HEK293T (cell line): ENCODE measurements around the gene CABP4.

ENCODE experiments used
- ARNT ChIP-seq: fragments of 450-650 bp; IDR thresholded peaks from 2 replicates; pipeline ENCODE4 v1.6.1; 2017; ENCODE audit warnings: mild to moderate bottlenecking
- ELF4 ChIP-seq: fragments of 450-650 bp; IDR thresholded peaks from 2 replicates; pipeline ENCODE4 v1.6.1; 2017; ENCODE audit warnings: antibody characterized with exemption
- FOXM1 ChIP-seq: fragments of 450-650 bp; IDR thresholded peaks from 2 replicates; pipeline ENCODE4 v1.6.1; 2017; ENCODE audit warnings: mild to moderate bottlenecking, borderline replicate concordance
- HDGF ChIP-seq: fragments of 450-650 bp; IDR thresholded peaks from 2 replicates; pipeline ENCODE4 v1.6.1; 2017; ENCODE audit warnings: antibody characterized with exemption, borderline replicate concordance
- SP1 ChIP-seq: fragments of 450-650 bp; IDR thresholded peaks from 2 replicates; pipeline ENCODE4 v1.6.1; 2017
- TF ChIP-seq, protein P1 (sequence below): fragments of 450-650 bp; IDR thresholded peaks from 2 replicates; pipeline ENCODE4 v1.6.1; 2016

GRCh38 chr11:67468456-67468758 lies 13.3 kb downstream of the CABP4 start:
- TF ChIP-seq HDGF (no peak), ARNT (no peak), FOXM1 (no peak), SP1 (no peak), ELF4 (no peak)
- TF ChIP-seq, protein P1, sequence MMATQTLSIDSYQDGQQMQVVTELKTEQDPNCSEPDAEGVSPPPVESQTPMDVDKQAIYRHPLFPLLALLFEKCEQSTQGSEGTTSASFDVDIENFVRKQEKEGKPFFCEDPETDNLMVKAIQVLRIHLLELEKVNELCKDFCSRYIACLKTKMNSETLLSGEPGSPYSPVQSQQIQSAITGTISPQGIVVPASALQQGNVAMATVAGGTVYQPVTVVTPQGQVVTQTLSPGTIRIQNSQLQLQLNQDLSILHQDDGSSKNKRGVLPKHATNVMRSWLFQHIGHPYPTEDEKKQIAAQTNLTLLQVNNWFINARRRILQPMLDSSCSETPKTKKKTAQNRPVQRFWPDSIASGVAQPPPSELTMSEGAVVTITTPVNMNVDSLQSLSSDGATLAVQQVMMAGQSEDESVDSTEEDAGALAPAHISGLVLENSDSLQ: no peak
